Measurements from ENCODE around the gene FOXL2NB.

GRCh38 chr3:138941259-138941885 lies 5.6 kb upstream of the FOXL2NB start:
- no peak for TF ChIP-seq POLR2A (IDR thresholded peaks at IDR 0.05)
- TF ChIP-seq CTCF (IDR thresholded peaks at IDR 0.05), result peak; percentile 38 to 49 (median 44)
